Tibial nerve (tissue), 4 donors: ENCODE measurements around the gene HS1BP3. TPM values are rescaled to one million over a fixed set of nuclear protein-coding genes. Genes with fewer than 3 reads are reported as not detected.

Source experiments
- DNase-seq, 2 donors: peaks; one replicate each; pipeline ENCODE4 v3.0.0-alpha.2; 2019; ENCODE audit warnings: low spot score in 2 of 2
- H3K27ac ChIP-seq, 4 donors: fragments of 200-600 bp; sonication (generic) in 3 of 4; one replicate each; pipeline ENCODE4 v1.5.1; 2017 to 2019; ENCODE audit warnings: mild to moderate bottlenecking in 1 of 4
- H3K27me3 ChIP-seq, 2 donors: fragments of 200-600 bp; sonication (generic) in 1 of 2; one replicate each; pipeline versions ENCODE4 v1.5.1 to v1.6.0; 2017 to 2019
- H3K36me3 ChIP-seq, 3 donors: fragments of 200-600 bp; sonication (generic); one replicate each; pipeline ENCODE4 v1.5.1; 2018 to 2019
- H3K4me1 ChIP-seq, 4 donors: fragments of 200-600 bp; sonication (generic) in 3 of 4; one replicate each; pipeline ENCODE4 v1.5.1; 2017 to 2019
- H3K4me3 ChIP-seq, 4 donors: fragments of 200-600 bp; sonication (generic) in 3 of 4; one replicate each; pipeline ENCODE4 v1.5.1; 2017 to 2019; ENCODE audit warnings: mild to moderate bottlenecking in 1 of 4, moderate library complexity in 1 of 4
- H3K9me3 ChIP-seq, 4 donors: fragments of 200-600 bp; sonication (generic) in 3 of 4; one replicate each; pipeline ENCODE4 v1.5.1; 2017 to 2019
- EP300 ChIP-seq, 2 donors: sonication (generic); formaldehyde crosslinking; IDR thresholded peaks; one replicate each; pipeline ENCODE4 v1.6.1; 2017; ENCODE audit warnings: antibody characterized with exemption in 2 of 2, mild to moderate bottlenecking in 1 of 2
- POLR2A ChIP-seq, 2 donors: fragments of 450-650 bp; IDR thresholded peaks; one replicate each; pipeline ENCODE4 v1.6.1; 2017; ENCODE audit warnings: antibody characterized with exemption in 2 of 2, mild to moderate bottlenecking in 2 of 2, moderate library complexity in 2 of 2
- WGBS, 2 donors: methylation state at CpG; one replicate each; pipeline ENCODE4 v1.1.5; 2018; 5-methylcytosine and 5-hydroxymethylcytosine counted together
- total RNA-seq, 4 donors: library from RNA; depleted of rRNA; stranded (reverse); fragments of >200 nt; gene quantifications; one replicate each; pipeline ENCODE4 v1.1.0, GENCODE V29; 2016
- TF ChIP-seq, protein P1 (sequence below), 5 experiments: fragments of 200-600 bp in 3 of 5; fragments of 450-650 bp in 2 of 5; sonication (generic) in 3 of 5; IDR thresholded peaks; one replicate each; pipeline ENCODE4 v1.5.1; 2016 to 2019; ENCODE audit warnings: antibody characterized with exemption in 5 of 5, mild to moderate bottlenecking in 3 of 5, moderate library complexity in 2 of 5

Gene HS1BP3
- total RNA-seq, 4 donors from 2014 or later: 24.5 to 45.9 (median 33.8) TPM

GRCh38 chr2:20597860-20598183, 53.1 kb downstream of the HS1BP3 start:
- peak in 1 of 2 donors; percentile 9 for DNase-seq
- peaks cover 3 to 84% (median 75%) of the 10 kb centered on the region in 4 donors for H3K4me1 ChIP-seq

GRCh38 chr2:20596973-20597859, 53.7 kb downstream of the HS1BP3 start:
- H3K9me3 ChIP-seq: no peaks in the 10 kb centered on the region
- H3K4me3 ChIP-seq: no peak overlapping the region
- WGBS, 2 donors: 32 to 40% methylated on average over 9 of the region's 9 CpGs
- peak overlapping the region; percentile 76 to 90 (median 82) for H3K27ac ChIP-seq
- H3K4me1 ChIP-seq: peaks cover 3 to 88% (median 80%) of the 10 kb centered on the region in 4 donors
- no peaks in the 10 kb centered on the region for H3K27me3 ChIP-seq
- TF ChIP-seq POLR2A (IDR thresholded peaks at IDR 0.05): peak in 1 of 2 donors; percentile 33
- TF ChIP-seq, protein P1, sequence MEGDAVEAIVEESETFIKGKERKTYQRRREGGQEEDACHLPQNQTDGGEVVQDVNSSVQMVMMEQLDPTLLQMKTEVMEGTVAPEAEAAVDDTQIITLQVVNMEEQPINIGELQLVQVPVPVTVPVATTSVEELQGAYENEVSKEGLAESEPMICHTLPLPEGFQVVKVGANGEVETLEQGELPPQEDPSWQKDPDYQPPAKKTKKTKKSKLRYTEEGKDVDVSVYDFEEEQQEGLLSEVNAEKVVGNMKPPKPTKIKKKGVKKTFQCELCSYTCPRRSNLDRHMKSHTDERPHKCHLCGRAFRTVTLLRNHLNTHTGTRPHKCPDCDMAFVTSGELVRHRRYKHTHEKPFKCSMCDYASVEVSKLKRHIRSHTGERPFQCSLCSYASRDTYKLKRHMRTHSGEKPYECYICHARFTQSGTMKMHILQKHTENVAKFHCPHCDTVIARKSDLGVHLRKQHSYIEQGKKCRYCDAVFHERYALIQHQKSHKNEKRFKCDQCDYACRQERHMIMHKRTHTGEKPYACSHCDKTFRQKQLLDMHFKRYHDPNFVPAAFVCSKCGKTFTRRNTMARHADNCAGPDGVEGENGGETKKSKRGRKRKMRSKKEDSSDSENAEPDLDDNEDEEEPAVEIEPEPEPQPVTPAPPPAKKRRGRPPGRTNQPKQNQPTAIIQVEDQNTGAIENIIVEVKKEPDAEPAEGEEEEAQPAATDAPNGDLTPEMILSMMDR (IDR thresholded peaks at IDR 0.05): no peak
- peak; percentile 84 to 99 for TF ChIP-seq EP300 (IDR thresholded peaks at IDR 0.05)
- no peaks in the 10 kb centered on the region for H3K36me3 ChIP-seq
- peak; percentile 84 to 85 for DNase-seq

More at GRCh38 chr2:20597860-20598183, 53.1 kb downstream of the HS1BP3 start:
- H3K36me3 ChIP-seq: no peaks in the 10 kb centered on the region
- WGBS, 2 donors: 68 to 77% methylated on average over 6 of the region's 6 CpGs
- H3K4me3 ChIP-seq: no peak overlapping the region
- no peaks in the 10 kb centered on the region for H3K27me3 ChIP-seq
- H3K27ac ChIP-seq: peak overlapping the region; percentile 76 to 90 (median 82)
- TF ChIP-seq, protein P1 (IDR thresholded peaks at IDR 0.05): no peak
- TF ChIP-seq EP300 (IDR thresholded peaks at IDR 0.05) (no peak), POLR2A (IDR thresholded peaks at IDR 0.05) (no peak)
- no peaks in the 10 kb centered on the region for H3K9me3 ChIP-seq

DNA sequence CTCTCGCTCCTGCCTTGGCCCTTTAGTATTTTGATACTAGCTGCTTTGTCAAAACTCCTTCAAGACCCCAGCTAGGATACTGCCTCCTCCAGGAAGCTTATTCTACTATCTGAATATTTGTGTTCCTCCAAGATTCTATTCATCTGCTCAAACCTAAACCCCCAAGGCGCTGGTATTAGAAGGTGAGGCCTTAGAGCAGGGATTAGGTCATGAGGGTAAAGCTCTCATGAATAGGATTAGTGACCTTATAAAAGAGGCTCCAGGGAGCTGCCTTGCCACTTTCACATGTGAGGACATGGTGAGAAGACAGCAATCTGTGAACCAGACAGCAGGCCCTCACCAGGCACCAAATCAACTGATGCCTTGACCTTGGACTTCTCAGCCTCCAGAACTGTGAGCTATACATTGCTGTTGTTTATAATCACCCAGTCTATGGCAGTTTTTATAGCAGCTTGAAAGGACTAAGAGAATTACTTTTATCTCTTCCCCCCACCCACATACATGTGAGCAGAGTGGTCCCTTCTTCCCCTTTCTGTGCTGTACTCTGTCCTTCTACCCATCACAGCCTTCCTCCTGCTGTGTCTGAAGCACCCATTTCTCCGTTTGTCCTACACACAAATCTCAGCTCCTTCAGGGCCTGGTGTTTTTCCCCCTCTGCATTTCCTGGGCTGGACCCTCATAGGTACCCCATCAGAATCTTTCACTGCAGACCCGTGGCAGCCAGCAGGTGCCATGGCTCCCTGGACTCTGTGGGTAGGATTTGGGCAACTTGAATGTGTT, 54.5 kb downstream of the HS1BP3 start:
- TF ChIP-seq POLR2A (IDR thresholded peaks at IDR 0.05) (no peak), EP300 (IDR thresholded peaks at IDR 0.05) (no peak)
- TF ChIP-seq, protein P1 (IDR thresholded peaks at IDR 0.05): no peak
- Histone ChIP-seq H3K27me3 (no peaks in the 10 kb centered on the region), H3K4me3 (no peak overlapping the region), H3K4me1 (peaks cover 3 to 91% (median 79%) of the 10 kb centered on the region in 4 donors), H3K27ac (peak overlapping the region; percentile 76 to 90 (median 82)), H3K9me3 (no peaks in the 10 kb centered on the region), H3K36me3 (no peaks in the 10 kb centered on the region)
- 75 to 78% methylated on average over 4 of the region's 4 CpGs for WGBS, 2 donors
- DNase-seq: peak in 1 of 2 donors; percentile 10

DNA sequence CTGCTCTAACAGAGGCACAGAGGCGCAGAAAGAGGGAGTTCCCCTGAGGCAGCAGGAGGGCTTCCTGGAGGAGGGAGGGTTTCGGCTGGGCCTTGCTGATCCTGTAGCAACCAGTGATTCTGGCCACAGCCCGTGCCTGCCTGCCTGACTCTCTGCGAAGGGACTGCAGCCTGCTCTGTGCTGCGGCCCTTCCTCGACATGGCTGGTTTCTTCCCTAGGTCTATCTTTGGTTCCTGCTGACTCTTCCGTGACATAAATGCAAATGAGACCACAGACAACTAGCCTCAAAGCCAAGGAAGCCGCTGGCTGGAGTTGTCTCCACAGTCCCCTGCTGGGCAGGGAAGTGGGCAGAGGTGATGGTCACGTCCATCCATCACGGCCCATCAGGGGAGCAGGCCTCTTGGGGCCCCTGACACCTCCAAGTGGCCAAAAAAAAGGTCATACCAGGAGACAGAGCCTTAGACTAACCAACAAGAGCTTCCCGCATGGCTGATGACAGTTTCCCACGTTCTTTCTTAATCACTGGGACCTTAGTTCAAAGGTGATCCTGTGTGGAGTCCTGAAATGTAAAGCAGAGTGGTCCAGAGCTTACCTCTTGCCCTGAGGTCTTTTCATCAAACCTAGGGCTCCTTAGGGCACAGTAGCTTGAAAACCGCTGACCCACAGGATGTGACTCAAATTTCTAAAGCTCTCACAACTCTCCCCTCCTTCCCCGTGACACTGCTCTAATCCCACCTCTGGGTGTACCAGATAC, 55.3 kb downstream of the HS1BP3 start:
- Histone ChIP-seq H3K4me3 (no peak overlapping the region), H3K9me3 (no peaks in the 10 kb centered on the region), H3K4me1 (peaks cover 3 to 83% (median 74%) of the 10 kb centered on the region in 4 donors), H3K27ac (peak overlapping the region; percentile 76 to 90 (median 82)), H3K27me3 (no peaks in the 10 kb centered on the region), H3K36me3 (no peaks in the 10 kb centered on the region)
- peak in 1 of 2 donors; percentile 13 for DNase-seq
- 68 to 85% methylated on average over 13 to 14 of the region's 14 CpGs for WGBS, 2 donors
- TF ChIP-seq EP300 (IDR thresholded peaks at IDR 0.05): peak in 1 of 2 donors; percentile 45
- TF ChIP-seq, protein P1 (IDR thresholded peaks at IDR 0.05): no peak
- peak in 1 of 2 donors; percentile 18 for TF ChIP-seq POLR2A (IDR thresholded peaks at IDR 0.05)
